GM10266 (cell line): ENCODE measurements around the gene LRRC8D.

Experiments used
- DNase-seq: peaks from one replicate; pipeline ENCODE4 v3.0.0; 2012; ENCODE audit errors: extremely low spot score
- TF ChIP-seq, protein P1 (sequence below): IDR thresholded peaks from 2 replicates; pipeline ENCODE4 v1.5.1; 2012; ENCODE audit warnings: mild to moderate bottlenecking, low read depth; ENCODE audit not compliant: control insufficient read depth, insufficient read depth; ENCODE audit errors: missing control alignments

Gene LRRC8D

GRCh38 chr1:89808441-89809117, 12.3 kb upstream of the LRRC8D start:
- DNase-seq = no peak
- TF ChIP-seq, protein P1, sequence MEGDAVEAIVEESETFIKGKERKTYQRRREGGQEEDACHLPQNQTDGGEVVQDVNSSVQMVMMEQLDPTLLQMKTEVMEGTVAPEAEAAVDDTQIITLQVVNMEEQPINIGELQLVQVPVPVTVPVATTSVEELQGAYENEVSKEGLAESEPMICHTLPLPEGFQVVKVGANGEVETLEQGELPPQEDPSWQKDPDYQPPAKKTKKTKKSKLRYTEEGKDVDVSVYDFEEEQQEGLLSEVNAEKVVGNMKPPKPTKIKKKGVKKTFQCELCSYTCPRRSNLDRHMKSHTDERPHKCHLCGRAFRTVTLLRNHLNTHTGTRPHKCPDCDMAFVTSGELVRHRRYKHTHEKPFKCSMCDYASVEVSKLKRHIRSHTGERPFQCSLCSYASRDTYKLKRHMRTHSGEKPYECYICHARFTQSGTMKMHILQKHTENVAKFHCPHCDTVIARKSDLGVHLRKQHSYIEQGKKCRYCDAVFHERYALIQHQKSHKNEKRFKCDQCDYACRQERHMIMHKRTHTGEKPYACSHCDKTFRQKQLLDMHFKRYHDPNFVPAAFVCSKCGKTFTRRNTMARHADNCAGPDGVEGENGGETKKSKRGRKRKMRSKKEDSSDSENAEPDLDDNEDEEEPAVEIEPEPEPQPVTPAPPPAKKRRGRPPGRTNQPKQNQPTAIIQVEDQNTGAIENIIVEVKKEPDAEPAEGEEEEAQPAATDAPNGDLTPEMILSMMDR = no peak

DNA sequence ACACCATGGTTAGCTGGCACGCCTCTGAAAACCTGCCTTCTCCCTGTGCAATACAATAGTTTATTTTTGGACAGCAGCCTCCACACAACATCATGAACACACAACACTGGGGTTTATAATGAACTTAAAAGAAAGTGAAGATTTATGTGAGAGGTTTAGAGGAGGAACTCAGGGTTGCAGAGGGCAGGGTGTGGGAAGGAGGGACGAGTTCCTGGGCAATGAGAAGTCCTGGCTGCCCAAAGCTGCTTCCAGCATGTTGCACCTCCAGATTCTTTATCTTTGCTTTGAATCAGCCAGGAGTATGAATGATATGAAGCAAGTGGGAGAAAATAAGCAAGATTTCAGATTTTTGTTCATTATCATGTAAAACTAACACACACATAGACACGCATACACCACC, 11.3 kb upstream of the LRRC8D start:
- no peak for DNase-seq
- TF ChIP-seq, protein P1 = no peak

- TF ChIP-seq, protein P1 = no peak
Measured at GRCh38 chr1:89810302-89810701, 10.5 kb upstream of the LRRC8D start.

DNA sequence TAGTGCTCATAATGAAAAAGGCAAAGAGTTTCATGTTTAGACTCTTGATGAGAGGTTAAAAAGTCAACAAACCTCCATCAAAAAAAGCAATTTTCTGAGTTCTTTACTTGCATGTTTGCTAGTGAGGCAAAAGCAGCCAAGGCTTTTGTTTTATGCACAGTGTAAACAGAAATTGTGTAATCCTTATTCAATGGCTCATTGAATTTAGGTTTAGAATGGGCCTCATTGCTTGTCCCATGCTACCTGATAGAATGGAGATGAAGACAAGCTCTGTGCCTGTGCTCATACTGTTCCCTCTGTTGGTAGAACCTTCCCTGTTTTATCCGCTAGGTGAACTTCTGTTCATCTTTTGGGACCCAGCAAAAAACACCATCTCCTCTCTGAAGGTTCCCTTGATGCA, 10.0 kb upstream of the LRRC8D start:
- DNase-seq = no peak
- TF ChIP-seq, protein P1 = no peak

More at GRCh38 chr1:89810302-89810701, 10.5 kb upstream of the LRRC8D start:
- no peak for DNase-seq

DNA sequence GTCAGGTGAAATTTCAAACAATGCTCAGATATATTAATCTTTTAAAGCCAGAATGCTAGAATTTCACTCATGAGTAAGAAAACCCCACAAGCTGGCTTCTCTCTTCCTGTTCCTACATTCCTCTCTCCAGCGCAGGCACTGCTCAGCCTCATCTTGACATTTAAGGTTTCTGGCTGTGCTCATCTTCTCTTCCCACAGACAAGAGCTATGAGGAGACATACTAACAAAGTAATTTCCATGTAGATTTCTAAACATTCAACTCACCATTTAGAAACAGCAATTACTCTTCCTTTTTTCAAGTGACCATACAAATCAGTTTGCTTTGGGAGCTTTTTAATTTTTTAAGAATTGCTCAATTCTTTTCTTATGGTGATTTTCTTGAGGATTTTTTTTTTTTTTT, 7.8 kb upstream of the LRRC8D start:
- no peak for DNase-seq
- TF ChIP-seq, protein P1 = no peak

DNA sequence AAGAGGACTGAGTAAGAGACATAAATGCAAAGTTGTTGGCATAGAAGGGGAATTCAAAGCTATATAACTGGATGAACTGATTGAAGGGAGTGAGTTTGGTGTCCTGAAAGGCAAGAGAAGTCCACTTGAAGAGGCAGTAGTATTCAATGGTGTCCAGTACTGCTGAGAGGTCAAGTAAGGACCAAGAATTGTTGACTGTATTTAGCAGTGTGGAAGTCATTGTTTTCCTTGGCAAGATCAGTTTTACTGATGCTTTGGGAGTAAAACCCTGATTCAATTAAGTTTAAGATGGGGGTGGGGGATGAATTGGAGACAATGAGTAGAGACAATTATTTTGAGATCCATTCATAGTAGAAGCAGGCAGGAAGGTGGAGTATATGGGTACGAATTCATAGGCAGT, 5.8 kb upstream of the LRRC8D start:
- TF ChIP-seq, protein P1 = no peak

DNA sequence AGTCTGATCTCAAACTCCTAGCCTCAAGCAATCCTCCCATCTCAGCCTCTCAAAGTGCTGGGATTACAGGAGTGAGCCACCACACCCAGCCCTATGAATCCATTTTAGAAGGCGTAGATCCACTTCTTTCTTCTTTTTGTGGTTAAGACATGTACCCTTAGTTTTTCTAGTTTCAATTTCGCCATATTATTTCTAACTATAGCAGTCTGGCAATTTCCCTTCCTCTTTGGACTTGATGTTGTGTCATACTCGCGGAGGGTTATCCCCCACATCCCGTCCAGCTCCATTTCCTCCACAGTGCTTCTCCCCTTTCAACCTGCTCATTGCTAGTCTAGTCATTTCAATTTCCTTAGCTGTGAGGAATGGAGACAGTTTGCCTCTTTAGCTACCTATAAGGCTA, 5.2 kb upstream of the LRRC8D start:
- TF ChIP-seq, protein P1 = no peak
- no peak for DNase-seq

More for the DNA sequence above, 5.8 kb upstream of the LRRC8D start:
- no peak for DNase-seq
